ENCODE results near the gene CALN1.
A peak's percentile ranks its signal among the peaks of the same experiment; 100 is the strongest.
"Not testable (repeated sequence)": the region's sequence is repeated elsewhere in the genome, so short reads cannot be mapped to it uniquely, and the experiment has no call there.

Gene CALN1

GRCh38 chr7:71746006-71746405 lies 666.1 kb downstream of the CALN1 start:
- no peak for TF ChIP-seq CTCF (conservative IDR thresholded peaks at IDR 0.05; ENCODE audit: control insufficient read depth, insufficient read depth, low read depth, low read length)
- H3K4me3 ChIP-seq (ENCODE audit: control insufficient read depth, low read depth, low read length) = no peak overlapping the region
- no peak for DNase-seq (ENCODE audit: low read depth)

GRCh38 chr7:71740174-71740560 lies 672.0 kb downstream of the CALN1 start:
- no peak overlapping the region for H3K4me3 ChIP-seq (ENCODE audit: control insufficient read depth, low read depth, low read length)
- DNase-seq (ENCODE audit: low read depth) = no peak
- TF ChIP-seq CTCF (conservative IDR thresholded peaks at IDR 0.05; ENCODE audit: control insufficient read depth, insufficient read depth, low read depth, low read length) = no peak

GRCh38 chr7:71739520-71740173 lies 672.5 kb downstream of the CALN1 start:
- no peak overlapping the region for H3K4me3 ChIP-seq (ENCODE audit: control insufficient read depth, low read depth, low read length)
- no peak for DNase-seq (ENCODE audit: low read depth)
- no peak for TF ChIP-seq CTCF (conservative IDR thresholded peaks at IDR 0.05; ENCODE audit: control insufficient read depth, insufficient read depth, low read depth, low read length)

GRCh38 chr7:71737931-71738540 lies 674.1 kb downstream of the CALN1 start:
- DNase-seq (ENCODE audit: low read depth); H3K4me3 ChIP-seq (ENCODE audit: control insufficient read depth, low read depth, low read length): not testable (repeated sequence)

GRCh38 chr7:71735961-71736556 lies 676.1 kb downstream of the CALN1 start:
- H3K4me3 ChIP-seq (ENCODE audit: control insufficient read depth, low read depth, low read length) = no peak overlapping the region
- TF ChIP-seq CTCF (conservative IDR thresholded peaks at IDR 0.05; ENCODE audit: control insufficient read depth, insufficient read depth, low read depth, low read length) = peak; percentile 94
- peak; percentile 66 for DNase-seq (ENCODE audit: low read depth)

- DNase-seq (ENCODE audit: low read depth) = peak; percentile 61
- no peak overlapping the region for H3K4me3 ChIP-seq (ENCODE audit: control insufficient read depth, low read depth, low read length)
- TF ChIP-seq CTCF (conservative IDR thresholded peaks at IDR 0.05; ENCODE audit: control insufficient read depth, insufficient read depth, low read depth, low read length) = peak; percentile 72
Measured at GRCh38 chr7:71733107-71733870, 678.8 kb downstream of the CALN1 start.

- no peak overlapping the region for H3K4me3 ChIP-seq (ENCODE audit: control insufficient read depth, low read depth, low read length)
- TF ChIP-seq CTCF (conservative IDR thresholded peaks at IDR 0.05; ENCODE audit: control insufficient read depth, insufficient read depth, low read depth, low read length) = no peak
- DNase-seq (ENCODE audit: low read depth) = no peak
Measured at GRCh38 chr7:71731740-71732139, 680.4 kb downstream of the CALN1 start.
